Kasumi-1 (cell line): ENCODE measurements around the gene APOLD1.

Experiments used
- DNase-seq, 2 experiments: peaks; one replicate each; lab custom pipeline; 2025; lab: John Stamatoyannopoulos, UW

APOLD1 gene

GRCh38 chr12:12839873-12840579 is 54.6 kb downstream of the APOLD1 start:
- no peak for DNase-seq

DNA sequence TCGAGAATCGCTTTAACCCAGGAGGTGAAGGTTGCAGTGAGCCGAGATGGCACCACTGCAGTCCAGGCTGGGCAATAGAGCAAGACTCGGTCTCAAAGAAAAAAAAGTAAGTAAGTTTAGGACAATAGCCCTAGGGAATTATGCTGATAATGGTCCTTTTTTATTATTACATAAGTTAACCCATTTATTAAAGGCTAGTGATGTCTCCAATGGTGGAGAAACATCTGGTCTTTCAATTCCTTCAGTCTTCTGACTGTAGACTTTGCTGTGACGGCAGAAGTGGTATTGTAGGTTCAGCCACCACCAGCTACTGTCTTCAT is 55.1 kb downstream of the APOLD1 start:
- no peak for DNase-seq
